ES-I3 (cell line): Measurements from ENCODE around the gene PTPN21.

Experiments used
- H3K36me3 ChIP-seq: 2 replicates; pipeline ENCODE4 v1.6.1; 2013; ENCODE audit warnings: mild to moderate bottlenecking, low read length, control low read depth, moderate library complexity; ENCODE audit not compliant: insufficient read depth
- H3K4me1 ChIP-seq: 2 replicates; pipeline ENCODE4 v1.6.1; 2013; ENCODE audit warnings: mild to moderate bottlenecking, control low read depth, low read length; ENCODE audit not compliant: insufficient read depth
- H3K9ac ChIP-seq: 2 replicates; pipeline ENCODE4 v1.6.1; 2013; ENCODE audit warnings: low read depth, mild to moderate bottlenecking, low read length, moderate library complexity
- H3K9me3 ChIP-seq: 2 replicates; pipeline ENCODE4 v1.6.1; 2013; ENCODE audit warnings: mild to moderate bottlenecking, low read length, moderate library complexity; ENCODE audit not compliant: control insufficient read depth, insufficient read depth

The PTPN21 gene

GRCh38 chr14:88505621-88506020 lies 49.2 kb downstream of the PTPN21 start:
- Histone ChIP-seq H3K9me3 (no peaks in the 10 kb centered on the region), H3K36me3 (peaks cover 3% of the 10 kb centered on the region; the same call in 1 of the 2 replicates), H3K9ac (no peak overlapping the region), H3K4me1 (no peaks in the 10 kb centered on the region)

DNA sequence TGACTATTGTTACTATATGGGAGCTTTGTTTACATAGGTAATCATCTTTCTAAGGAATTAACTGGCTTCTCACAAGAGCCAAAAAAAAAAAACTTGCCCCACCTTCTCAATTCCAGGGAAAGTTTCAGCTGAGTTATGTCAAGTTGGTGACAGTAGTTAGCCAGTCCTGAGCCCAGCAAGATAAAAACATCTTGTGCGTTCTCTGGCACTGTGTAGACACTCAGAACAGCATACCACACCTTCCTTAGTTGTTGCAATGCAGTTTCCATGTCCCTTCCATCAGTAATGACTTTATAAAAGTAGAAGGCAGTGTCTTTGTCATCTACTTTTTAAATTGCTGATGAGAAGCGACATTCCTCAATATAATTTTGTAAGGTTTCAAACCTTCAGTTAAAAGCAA lies 50.2 kb downstream of the PTPN21 start:
- peaks cover 3% of the 10 kb centered on the region; the same call in 1 of the 2 replicates for H3K36me3 ChIP-seq

DNA sequence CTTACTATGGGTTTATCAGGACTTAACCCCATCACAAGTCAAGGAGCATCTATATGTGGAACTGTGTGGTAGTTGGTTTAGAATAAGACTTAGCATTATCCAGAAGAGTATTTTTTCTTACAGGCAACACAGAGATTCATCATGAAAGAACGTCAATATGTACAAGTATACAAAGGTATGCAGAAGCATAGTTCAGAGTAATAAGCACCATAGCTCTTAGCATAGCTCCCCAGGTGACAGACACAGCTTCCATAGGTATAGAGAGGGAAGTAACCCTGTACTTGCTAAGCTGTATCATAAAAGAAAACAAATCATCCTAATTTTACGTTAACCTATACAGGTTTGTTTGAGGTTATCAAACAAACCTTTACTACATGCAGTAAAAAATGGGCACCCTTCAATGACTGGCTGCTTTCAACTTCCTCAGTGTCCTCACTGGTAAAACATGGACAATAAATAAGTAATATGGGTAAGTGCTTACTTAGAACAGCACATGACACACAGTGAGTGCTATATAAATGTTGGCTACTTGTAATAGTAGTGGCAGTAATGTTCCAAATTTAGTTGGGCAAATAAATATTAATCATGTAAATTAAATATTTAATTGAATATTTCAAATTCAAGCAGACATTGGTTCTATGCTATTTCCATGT lies 50.9 kb downstream of the PTPN21 start:
- Histone ChIP-seq H3K36me3 (peaks cover 3% of the 10 kb centered on the region; the same call in 1 of the 2 replicates), H3K4me1 (no peaks in the 10 kb centered on the region), H3K9ac (no peak overlapping the region), H3K9me3 (no peaks in the 10 kb centered on the region)

More for the DNA sequence above, 50.2 kb downstream of the PTPN21 start:
- Histone ChIP-seq H3K9ac (no peak overlapping the region), H3K9me3 (no peaks in the 10 kb centered on the region), H3K4me1 (no peaks in the 10 kb centered on the region)

- no peaks in the 10 kb centered on the region for H3K9me3 ChIP-seq
- H3K36me3 ChIP-seq = peaks cover 3% of the 10 kb centered on the region; the same call in 1 of the 2 replicates
Measured at GRCh38 chr14:88502740-88503139, 52.1 kb downstream of the PTPN21 start.

DNA sequence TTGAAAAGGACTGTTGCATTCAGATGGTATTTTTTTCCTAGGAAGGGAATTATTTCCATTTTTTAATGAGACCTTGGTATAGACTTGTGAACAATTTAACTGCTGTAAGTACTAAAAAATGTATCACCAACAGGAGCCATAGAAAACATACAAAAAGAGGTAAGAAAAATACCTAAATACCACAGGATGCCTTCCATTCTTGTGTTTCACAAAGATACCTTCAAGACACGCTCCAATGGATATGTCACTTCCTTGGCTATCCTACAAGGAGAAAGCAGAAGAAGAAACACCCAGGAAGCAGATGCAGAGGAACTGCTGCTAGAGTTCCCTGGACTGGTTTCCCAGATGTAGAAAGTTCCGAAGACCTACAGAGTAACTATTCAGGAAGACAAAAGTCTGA lies 54.2 kb downstream of the PTPN21 start:
- no peaks in the 10 kb centered on the region for H3K9me3 ChIP-seq
- H3K36me3 ChIP-seq = peaks cover 3% of the 10 kb centered on the region; the same call in 1 of the 2 replicates
- H3K4me1 ChIP-seq = no peaks in the 10 kb centered on the region
- no peak overlapping the region for H3K9ac ChIP-seq

More at GRCh38 chr14:88502740-88503139, 52.1 kb downstream of the PTPN21 start:
- Histone ChIP-seq H3K9ac (no peak overlapping the region), H3K4me1 (no peaks in the 10 kb centered on the region)

DNA sequence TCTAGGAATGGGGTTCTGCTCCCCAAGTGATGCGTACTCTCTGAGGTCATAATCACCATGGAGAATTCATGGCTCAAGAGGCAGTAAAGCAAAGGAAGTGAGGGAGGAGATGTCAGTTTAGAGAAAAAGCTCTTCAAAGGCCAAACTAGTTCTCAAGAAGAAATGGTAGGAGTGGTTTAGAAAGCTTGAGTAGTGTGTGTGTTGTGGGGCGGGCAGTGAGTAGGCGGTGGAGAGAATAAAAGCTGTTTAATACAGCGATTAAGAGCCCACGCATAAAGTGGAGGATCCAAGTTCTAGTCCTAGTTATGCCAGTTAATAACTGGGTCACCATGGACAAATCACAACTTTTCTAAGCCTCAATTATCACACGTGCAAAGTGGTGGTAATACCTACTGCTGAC lies 55.6 kb downstream of the PTPN21 start:
- H3K4me1 ChIP-seq = no peaks in the 10 kb centered on the region
- H3K9me3 ChIP-seq = no peaks in the 10 kb centered on the region
- H3K36me3 ChIP-seq = peaks cover 3% of the 10 kb centered on the region; the same call in 1 of the 2 replicates
- no peak overlapping the region for H3K9ac ChIP-seq

DNA sequence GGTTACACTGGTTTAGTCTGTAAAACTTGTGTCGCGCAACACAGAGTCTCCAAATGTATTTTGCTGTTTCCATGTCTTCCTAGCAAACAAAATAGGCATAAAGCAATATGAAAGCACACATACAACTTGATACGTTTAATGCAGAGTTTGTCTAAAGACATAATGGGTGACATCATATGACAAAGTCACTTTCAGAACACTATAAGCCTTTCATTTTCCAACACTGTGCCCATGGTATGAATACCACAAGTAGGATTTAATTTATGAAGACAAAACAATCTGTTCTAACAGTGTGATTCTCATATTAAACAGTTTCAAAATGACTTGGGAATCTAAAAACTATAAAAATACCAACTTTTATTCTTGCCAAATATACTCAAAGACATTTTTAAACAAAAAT lies 58.4 kb downstream of the PTPN21 start:
- H3K4me1 ChIP-seq = no peaks in the 10 kb centered on the region
- no peak overlapping the region for H3K9ac ChIP-seq
- H3K9me3 ChIP-seq = no peaks in the 10 kb centered on the region
- H3K36me3 ChIP-seq = no peaks in the 10 kb centered on the region

GRCh38 chr14:88493392-88494185 lies 61.2 kb downstream of the PTPN21 start:
- Histone ChIP-seq H3K36me3 (no peaks in the 10 kb centered on the region), H3K4me1 (no peaks in the 10 kb centered on the region), H3K9me3 (no peaks in the 10 kb centered on the region), H3K9ac (no peak overlapping the region)

- no peaks in the 10 kb centered on the region for H3K4me1 ChIP-seq
- no peaks in the 10 kb centered on the region for H3K36me3 ChIP-seq
- H3K9me3 ChIP-seq = no peaks in the 10 kb centered on the region
- H3K9ac ChIP-seq = no peak overlapping the region
Measured at GRCh38 chr14:88492272-88493089, 62.3 kb downstream of the PTPN21 start.

- H3K36me3 ChIP-seq = no peaks in the 10 kb centered on the region
- no peaks in the 10 kb centered on the region for H3K9me3 ChIP-seq
- H3K9ac ChIP-seq = no peak overlapping the region
- H3K4me1 ChIP-seq = no peaks in the 10 kb centered on the region
Measured at GRCh38 chr14:88490168-88490567, 64.6 kb downstream of the PTPN21 start.

GRCh38 chr14:88488897-88489296 lies 65.9 kb downstream of the PTPN21 start:
- Histone ChIP-seq H3K4me1 (no peaks in the 10 kb centered on the region), H3K36me3 (no peaks in the 10 kb centered on the region)

DNA sequence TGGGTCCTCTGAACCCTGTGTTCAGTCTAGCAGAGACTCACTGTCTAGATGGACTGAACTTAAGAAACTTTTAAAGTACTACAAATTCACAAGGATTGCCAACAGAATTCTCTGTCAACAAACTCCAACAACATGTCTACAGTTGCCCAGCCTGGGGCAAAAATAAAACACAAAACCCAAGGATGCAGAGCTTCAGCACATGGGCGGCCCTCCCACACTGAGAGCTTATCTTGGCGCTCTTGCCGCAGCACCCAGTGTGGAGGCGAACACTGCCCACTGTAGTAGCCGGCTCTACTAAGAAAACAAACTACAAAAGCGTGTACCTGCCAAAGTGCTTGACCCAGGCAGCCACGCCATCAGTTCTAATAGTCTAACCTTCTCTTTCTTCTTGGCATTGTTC lies 66.7 kb downstream of the PTPN21 start:
- Histone ChIP-seq H3K9ac (no peak overlapping the region), H3K4me1 (no peaks in the 10 kb centered on the region), H3K9me3 (no peaks in the 10 kb centered on the region), H3K36me3 (no peaks in the 10 kb centered on the region)

More at GRCh38 chr14:88488897-88489296, 65.9 kb downstream of the PTPN21 start:
- Histone ChIP-seq H3K9me3 (no peaks in the 10 kb centered on the region), H3K9ac (no peak overlapping the region)

- no peaks in the 10 kb centered on the region for H3K4me1 ChIP-seq
- H3K9ac ChIP-seq = no peak overlapping the region
- no peaks in the 10 kb centered on the region for H3K9me3 ChIP-seq
- H3K36me3 ChIP-seq = peaks cover 2% of the 10 kb centered on the region; the same call in 1 of the 2 replicates
Measured at GRCh38 chr14:88482524-88482923, 72.3 kb downstream of the PTPN21 start.

GRCh38 chr14:88481794-88482193 lies 73.0 kb downstream of the PTPN21 start:
- no peaks in the 10 kb centered on the region for H3K4me1 ChIP-seq

More at GRCh38 chr14:88481794-88482193, 73.0 kb downstream of the PTPN21 start:
- Histone ChIP-seq H3K36me3 (peaks cover 2% of the 10 kb centered on the region; the same call in 1 of the 2 replicates), H3K9ac (no peak overlapping the region), H3K9me3 (no peaks in the 10 kb centered on the region)
